ENCODE results near the gene DDX10.

- TF ChIP-seq CTCF (IDR thresholded peaks at IDR 0.05) (no peak), POLR2A (IDR thresholded peaks at IDR 0.05) (no peak), EP300 (IDR thresholded peaks at IDR 0.05) (no peak)
Observed at GRCh38 chr11:108909921-108910320, 245.1 kb downstream of the DDX10 start.

All from ovary (tissue), 3 donors.